Measurements from ENCODE around the gene MAP3K21. TPM values are rescaled to one million over a fixed set of nuclear protein-coding genes. Genes with fewer than 3 reads are reported as not detected.

The MAP3K21 gene
- total RNA-seq, 4 donors from 2014 or later, result 0.07 to 0.31 TPM; not detected in 2

- DNase-seq (no peak), ATAC-seq (no peak)
- H3K27ac ChIP-seq, result no peak overlapping the region
- no peak overlapping the region for H3K4me3 ChIP-seq
- H3K36me3 ChIP-seq, result no peaks in the 10 kb centered on the region
- in situ Hi-C loops (cut with MboI; ENCODE audit: low sequenced_read_pairs in 4 of 4), result no loop called here
- TF ChIP-seq CTCF (IDR thresholded peaks at IDR 0.05 in 4 of 5, conservative IDR thresholded peaks at IDR 0.05 in 1 of 5) (no peak), POLR2A (IDR thresholded peaks at IDR 0.05) (no peak)
- H3K9me3 ChIP-seq, result no peaks in the 10 kb centered on the region
- no peaks in the 10 kb centered on the region for H3K27me3 ChIP-seq
- H3K4me1 ChIP-seq, result no peaks in the 10 kb centered on the region
- intact Hi-C loops (cut with DNase I; ENCODE audit: low total_unique reads), result no loop called here
Observed at GRCh38 chr1:233316473-233316872, 11.1 kb upstream of the MAP3K21 start.

- H3K27ac ChIP-seq, result no peak overlapping the region
- no peak for TF ChIP-seq CTCF (IDR thresholded peaks at IDR 0.05 in 4 of 5, conservative IDR thresholded peaks at IDR 0.05 in 1 of 5)
- no peak for TF ChIP-seq POLR2A (IDR thresholded peaks at IDR 0.05)
- in situ Hi-C loops (cut with MboI; ENCODE audit: low sequenced_read_pairs in 4 of 4), result no loop called here
- no peaks in the 10 kb centered on the region for H3K36me3 ChIP-seq
- no peaks in the 10 kb centered on the region for H3K27me3 ChIP-seq
- intact Hi-C loops (cut with DNase I; ENCODE audit: low total_unique reads), result no loop called here
- ATAC-seq, result no peak
- H3K4me1 ChIP-seq, result no peaks in the 10 kb centered on the region
- no peaks in the 10 kb centered on the region for H3K9me3 ChIP-seq
- H3K4me3 ChIP-seq, result no peak overlapping the region
- DNase-seq, result no peak
Observed at GRCh38 chr1:233319272-233319671, 8.3 kb upstream of the MAP3K21 start.

- H3K27ac ChIP-seq, result no peak overlapping the region
- ATAC-seq (no peak), DNase-seq (no peak)
- no peaks in the 10 kb centered on the region for H3K4me1 ChIP-seq
- in situ Hi-C loops (cut with MboI; ENCODE audit: low sequenced_read_pairs in 4 of 4) (no loop called here), intact Hi-C loops (cut with DNase I; ENCODE audit: low total_unique reads) (no loop called here)
- TF ChIP-seq POLR2A (IDR thresholded peaks at IDR 0.05) (no peak), CTCF (IDR thresholded peaks at IDR 0.05 in 4 of 5, conservative IDR thresholded peaks at IDR 0.05 in 1 of 5) (no peak)
- H3K4me3 ChIP-seq, result no peak overlapping the region
- H3K27me3 ChIP-seq, result no peaks in the 10 kb centered on the region
- H3K9me3 ChIP-seq, result no peaks in the 10 kb centered on the region
- H3K36me3 ChIP-seq, result no peaks in the 10 kb centered on the region
Observed at GRCh38 chr1:233320023-233320422, 7.5 kb upstream of the MAP3K21 start.

DNA sequence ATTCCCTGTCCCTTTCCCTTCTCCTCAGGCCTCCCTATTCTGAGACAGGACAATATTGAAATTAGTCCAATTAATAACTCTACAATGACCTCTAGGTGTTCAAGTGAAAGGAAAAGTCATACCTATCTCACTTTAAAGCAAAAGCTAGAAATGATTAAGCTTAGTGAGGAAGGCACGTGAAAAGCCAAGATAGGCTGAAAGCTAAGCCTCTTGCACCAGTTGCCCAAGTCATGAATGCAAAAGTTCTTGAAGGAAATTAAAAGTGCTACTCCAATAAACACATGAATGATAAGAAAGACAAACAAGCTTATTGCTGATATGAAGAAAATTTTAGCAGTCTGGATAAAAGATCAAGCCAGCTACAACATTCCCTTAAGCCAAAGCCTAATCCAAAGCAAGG, 3.8 kb upstream of the MAP3K21 start:
- DNase-seq, result no peak
- ATAC-seq, result no peak
- H3K36me3 ChIP-seq, result no peaks in the 10 kb centered on the region
- H3K4me3 ChIP-seq, result no peak overlapping the region
- peaks cover under 1 to 18% (median 2%) of the 10 kb centered on the region in 3 donors for H3K27me3 ChIP-seq
- no peak overlapping the region for H3K27ac ChIP-seq
- H3K9me3 ChIP-seq, result no peaks in the 10 kb centered on the region
- TF ChIP-seq POLR2A (IDR thresholded peaks at IDR 0.05) (no peak), CTCF (IDR thresholded peaks at IDR 0.05 in 4 of 5, conservative IDR thresholded peaks at IDR 0.05 in 1 of 5) (no peak)
- intact Hi-C loops (cut with DNase I; ENCODE audit: low total_unique reads) (no loop called here), in situ Hi-C loops (cut with MboI; ENCODE audit: low sequenced_read_pairs in 4 of 4) (no loop called here)
- H3K4me1 ChIP-seq, result no peaks in the 10 kb centered on the region

DNA sequence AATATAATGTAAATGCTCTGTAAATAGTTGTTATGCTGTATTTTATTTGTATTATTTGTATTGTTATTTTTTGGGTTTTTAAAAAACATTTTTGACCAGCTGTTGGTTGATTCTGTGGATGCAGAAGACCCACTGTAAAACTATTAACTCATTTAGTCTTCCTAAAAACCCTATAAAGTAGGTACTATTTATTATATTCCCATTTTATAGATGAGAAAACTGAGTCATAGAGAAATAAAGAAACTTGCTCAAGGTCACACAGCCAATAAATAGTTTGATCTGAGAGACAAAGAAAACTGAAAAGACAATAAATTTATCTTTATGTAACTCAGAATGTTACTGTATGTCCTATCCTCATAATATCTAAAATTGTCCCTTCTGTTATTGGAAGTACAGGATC, 1.2 kb upstream of the MAP3K21 start:
- intact Hi-C loops (cut with DNase I; ENCODE audit: low total_unique reads) (no loop called here), in situ Hi-C loops (cut with MboI; ENCODE audit: low sequenced_read_pairs in 4 of 4) (no loop called here)
- H3K27ac ChIP-seq, result no peak overlapping the region
- no peak for ATAC-seq
- DNase-seq, result no peak
- H3K9me3 ChIP-seq, result no peaks in the 10 kb centered on the region
- no peaks in the 10 kb centered on the region for H3K4me1 ChIP-seq
- peaks cover 10 to 28% (median 11%) of the 10 kb centered on the region in 3 donors for H3K27me3 ChIP-seq
- H3K4me3 ChIP-seq, result no peak overlapping the region
- H3K36me3 ChIP-seq, result no peaks in the 10 kb centered on the region
- no peak for TF ChIP-seq POLR2A (IDR thresholded peaks at IDR 0.05)
- no peak for TF ChIP-seq CTCF (IDR thresholded peaks at IDR 0.05 in 4 of 5, conservative IDR thresholded peaks at IDR 0.05 in 1 of 5)

Measured in gastrocnemius medialis (tissue), 4 donors.